ENCODE measurements around the gene ACADL. TPM values are rescaled to one million over a fixed set of nuclear protein-coding genes. Genes with fewer than 3 reads are reported as not detected.

Gene ACADL
- total RNA-seq, 1 experiment from 2014 or later, result not detected

DNA sequence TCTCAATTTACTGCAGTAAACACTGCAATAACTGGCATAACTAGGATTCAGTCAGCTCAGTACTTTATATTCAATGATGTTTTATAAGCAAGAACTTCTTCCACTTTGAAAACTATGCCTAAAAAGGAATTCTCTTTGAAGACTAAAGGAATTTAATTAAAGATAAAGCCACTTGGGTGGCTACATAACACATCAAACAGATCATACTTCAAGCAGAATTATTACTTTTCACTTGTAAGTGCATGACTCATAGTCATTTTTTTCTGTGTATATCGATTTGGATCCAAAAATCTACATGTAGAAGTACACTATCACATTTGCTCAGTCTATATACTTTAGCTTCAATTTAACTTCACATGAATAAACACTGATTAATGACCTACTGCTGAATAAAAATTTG is 58.0 kb downstream of the ACADL start:
- H3K27ac ChIP-seq (ENCODE audit: low read depth, low read length), result no peak overlapping the region
- DNase-seq (ENCODE audit: low read depth, low spot score), result no peak
- H3K9me3 ChIP-seq (ENCODE audit: control insufficient read depth in 1 of 2, insufficient read depth in 1 of 2, low read depth in 1 of 2, low read length in 2 of 2), result no peaks in the 10 kb centered on the region
- RAD21 ChIA-PET (ENCODE audit: low non-redundant PET in 1 of 2, low total read pairs in 2 of 2, uncharacterized antibody in 2 of 2, unreplicated experiment in 2 of 2), result no interaction called here
- H3K27me3 ChIP-seq (ENCODE audit: insufficient read depth, low read length), result no peaks in the 10 kb centered on the region
- no TSS peak for BruUV-seq (replicated peaks)
- no peaks in the 10 kb centered on the region for H4K20me1 ChIP-seq (ENCODE audit: insufficient read depth)
- CTCF ChIA-PET, result no interaction called here
- H3K4me1 ChIP-seq (ENCODE audit: control insufficient read depth in 1 of 2, insufficient read depth in 2 of 2, low read length in 2 of 2), result peaks cover 23 to 44% of the 10 kb centered on the region in 2 experiments
- H3K9me2 ChIP-seq (ENCODE audit: insufficient read depth), result no peaks in the 10 kb centered on the region
- H3K4me3 ChIP-seq (replicated peaks in 1 of 2; ENCODE audit: low read depth in 1 of 2, low read length in 2 of 2), result no peak overlapping the region
- ATAC-seq, result no peak
- H3K79me2 ChIP-seq (ENCODE audit: insufficient read depth, low read length), result peaks cover 20% of the 10 kb centered on the region
- TF ChIP-seq, protein P1, sequence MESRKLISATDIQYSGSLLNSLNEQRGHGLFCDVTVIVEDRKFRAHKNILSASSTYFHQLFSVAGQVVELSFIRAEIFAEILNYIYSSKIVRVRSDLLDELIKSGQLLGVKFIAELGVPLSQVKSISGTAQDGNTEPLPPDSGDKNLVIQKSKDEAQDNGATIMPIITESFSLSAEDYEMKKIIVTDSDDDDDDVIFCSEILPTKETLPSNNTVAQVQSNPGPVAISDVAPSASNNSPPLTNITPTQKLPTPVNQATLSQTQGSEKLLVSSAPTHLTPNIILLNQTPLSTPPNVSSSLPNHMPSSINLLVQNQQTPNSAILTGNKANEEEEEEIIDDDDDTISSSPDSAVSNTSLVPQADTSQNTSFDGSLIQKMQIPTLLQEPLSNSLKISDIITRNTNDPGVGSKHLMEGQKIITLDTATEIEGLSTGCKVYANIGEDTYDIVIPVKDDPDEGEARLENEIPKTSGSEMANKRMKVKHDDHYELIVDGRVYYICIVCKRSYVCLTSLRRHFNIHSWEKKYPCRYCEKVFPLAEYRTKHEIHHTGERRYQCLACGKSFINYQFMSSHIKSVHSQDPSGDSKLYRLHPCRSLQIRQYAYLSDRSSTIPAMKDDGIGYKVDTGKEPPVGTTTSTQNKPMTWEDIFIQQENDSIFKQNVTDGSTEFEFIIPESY (IDR thresholded peaks at IDR 0.05; ENCODE audit: extremely low read depth, insufficient replicate concordance, low read length), result no peak
- TF ChIP-seq, protein P2, sequence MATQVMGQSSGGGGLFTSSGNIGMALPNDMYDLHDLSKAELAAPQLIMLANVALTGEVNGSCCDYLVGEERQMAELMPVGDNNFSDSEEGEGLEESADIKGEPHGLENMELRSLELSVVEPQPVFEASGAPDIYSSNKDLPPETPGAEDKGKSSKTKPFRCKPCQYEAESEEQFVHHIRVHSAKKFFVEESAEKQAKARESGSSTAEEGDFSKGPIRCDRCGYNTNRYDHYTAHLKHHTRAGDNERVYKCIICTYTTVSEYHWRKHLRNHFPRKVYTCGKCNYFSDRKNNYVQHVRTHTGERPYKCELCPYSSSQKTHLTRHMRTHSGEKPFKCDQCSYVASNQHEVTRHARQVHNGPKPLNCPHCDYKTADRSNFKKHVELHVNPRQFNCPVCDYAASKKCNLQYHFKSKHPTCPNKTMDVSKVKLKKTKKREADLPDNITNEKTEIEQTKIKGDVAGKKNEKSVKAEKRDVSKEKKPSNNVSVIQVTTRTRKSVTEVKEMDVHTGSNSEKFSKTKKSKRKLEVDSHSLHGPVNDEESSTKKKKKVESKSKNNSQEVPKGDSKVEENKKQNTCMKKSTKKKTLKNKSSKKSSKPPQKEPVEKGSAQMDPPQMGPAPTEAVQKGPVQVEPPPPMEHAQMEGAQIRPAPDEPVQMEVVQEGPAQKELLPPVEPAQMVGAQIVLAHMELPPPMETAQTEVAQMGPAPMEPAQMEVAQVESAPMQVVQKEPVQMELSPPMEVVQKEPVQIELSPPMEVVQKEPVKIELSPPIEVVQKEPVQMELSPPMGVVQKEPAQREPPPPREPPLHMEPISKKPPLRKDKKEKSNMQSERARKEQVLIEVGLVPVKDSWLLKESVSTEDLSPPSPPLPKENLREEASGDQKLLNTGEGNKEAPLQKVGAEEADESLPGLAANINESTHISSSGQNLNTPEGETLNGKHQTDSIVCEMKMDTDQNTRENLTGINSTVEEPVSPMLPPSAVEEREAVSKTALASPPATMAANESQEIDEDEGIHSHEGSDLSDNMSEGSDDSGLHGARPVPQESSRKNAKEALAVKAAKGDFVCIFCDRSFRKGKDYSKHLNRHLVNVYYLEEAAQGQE (IDR thresholded peaks at IDR 0.05; ENCODE audit: low read depth), result no peak
- no peak for TF ChIP-seq EGR1 (IDR thresholded peaks at IDR 0.05; ENCODE audit: low read depth)
- no peak for TF ChIP-seq EZH2phosphoT487 (IDR thresholded peaks at IDR 0.05; ENCODE audit: borderline replicate concordance)
- no peak for TF ChIP-seq CBX3 (IDR thresholded peaks at IDR 0.05; ENCODE audit: low read depth)
- TF ChIP-seq JUND (IDR thresholded peaks at IDR 0.05), result peak; percentile 69
- TF ChIP-seq EZH2 (IDR thresholded peaks at IDR 0.05), result no peak
- TF ChIP-seq ELF1 (IDR thresholded peaks at IDR 0.05; ENCODE audit: borderline replicate concordance, low read depth), result no peak
- TF ChIP-seq SRF (IDR thresholded peaks at IDR 0.05; ENCODE audit: low read depth), result peak; percentile 62; the same call in 1 of the 2 replicates
- TF ChIP-seq CEBPB (IDR thresholded peaks at IDR 0.05; ENCODE audit: low read depth), result no peak
- TF ChIP-seq, protein P3, sequence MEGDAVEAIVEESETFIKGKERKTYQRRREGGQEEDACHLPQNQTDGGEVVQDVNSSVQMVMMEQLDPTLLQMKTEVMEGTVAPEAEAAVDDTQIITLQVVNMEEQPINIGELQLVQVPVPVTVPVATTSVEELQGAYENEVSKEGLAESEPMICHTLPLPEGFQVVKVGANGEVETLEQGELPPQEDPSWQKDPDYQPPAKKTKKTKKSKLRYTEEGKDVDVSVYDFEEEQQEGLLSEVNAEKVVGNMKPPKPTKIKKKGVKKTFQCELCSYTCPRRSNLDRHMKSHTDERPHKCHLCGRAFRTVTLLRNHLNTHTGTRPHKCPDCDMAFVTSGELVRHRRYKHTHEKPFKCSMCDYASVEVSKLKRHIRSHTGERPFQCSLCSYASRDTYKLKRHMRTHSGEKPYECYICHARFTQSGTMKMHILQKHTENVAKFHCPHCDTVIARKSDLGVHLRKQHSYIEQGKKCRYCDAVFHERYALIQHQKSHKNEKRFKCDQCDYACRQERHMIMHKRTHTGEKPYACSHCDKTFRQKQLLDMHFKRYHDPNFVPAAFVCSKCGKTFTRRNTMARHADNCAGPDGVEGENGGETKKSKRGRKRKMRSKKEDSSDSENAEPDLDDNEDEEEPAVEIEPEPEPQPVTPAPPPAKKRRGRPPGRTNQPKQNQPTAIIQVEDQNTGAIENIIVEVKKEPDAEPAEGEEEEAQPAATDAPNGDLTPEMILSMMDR (IDR thresholded peaks at IDR 0.05 in 2 of 3, conservative IDR thresholded peaks at IDR 0.05 in 1 of 3; ENCODE audit: borderline replicate concordance in 1 of 3, insufficient read depth in 1 of 3, low read depth in 2 of 3, low read length in 2 of 3), result no peak
- no peak for TF ChIP-seq ZNF274 (IDR thresholded peaks at IDR 0.05; ENCODE audit: low read depth, low read length)
- peak; percentile 84 for TF ChIP-seq TCF7L2 (IDR thresholded peaks at IDR 0.05; ENCODE audit: borderline replicate concordance, extremely low read depth, insufficient read depth, insufficient read length)
- TF ChIP-seq, protein P4, sequence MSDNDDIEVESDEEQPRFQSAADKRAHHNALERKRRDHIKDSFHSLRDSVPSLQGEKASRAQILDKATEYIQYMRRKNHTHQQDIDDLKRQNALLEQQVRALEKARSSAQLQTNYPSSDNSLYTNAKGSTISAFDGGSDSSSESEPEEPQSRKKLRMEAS (IDR thresholded peaks at IDR 0.05), result no peak
- no peak for TF ChIP-seq SIN3A (IDR thresholded peaks at IDR 0.05; ENCODE audit: low read depth)
- TF ChIP-seq POLR2AphosphoS5 (IDR thresholded peaks at IDR 0.05; ENCODE audit: low read depth, low read length), result no peak
- TF ChIP-seq POLR2A (IDR thresholded peaks at IDR 0.05; ENCODE audit: borderline replicate concordance, extremely low read depth, insufficient read depth, insufficient read length), result no peak
- TF ChIP-seq YY1 (IDR thresholded peaks at IDR 0.05; ENCODE audit: extremely low read depth, insufficient replicate concordance, low read depth, low read length), result no peak
- TF ChIP-seq, protein P5, sequence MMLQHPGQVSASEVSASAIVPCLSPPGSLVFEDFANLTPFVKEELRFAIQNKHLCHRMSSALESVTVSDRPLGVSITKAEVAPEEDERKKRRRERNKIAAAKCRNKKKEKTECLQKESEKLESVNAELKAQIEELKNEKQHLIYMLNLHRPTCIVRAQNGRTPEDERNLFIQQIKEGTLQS (IDR thresholded peaks at IDR 0.05), result no peak
- no peak for TF ChIP-seq RAD21 (IDR thresholded peaks at IDR 0.05; ENCODE audit: low read depth)
- TF ChIP-seq FOSL1 (IDR thresholded peaks at IDR 0.05; ENCODE audit: low read depth), result peak; percentile 59; the same call in 1 of the 2 replicates
- no peak for TF ChIP-seq ZFX (IDR thresholded peaks at IDR 0.05)
- peak; percentile 34; the same call in 1 of the 2 replicates for TF ChIP-seq SP1 (IDR thresholded peaks at IDR 0.05; ENCODE audit: low read depth)
- no peak overlapping the region for H3K9ac ChIP-seq (ENCODE audit: low read length)
- no peaks in the 10 kb centered on the region for H3K36me3 ChIP-seq (ENCODE audit: control insufficient read depth in 1 of 2, insufficient read depth in 2 of 2, low read length in 2 of 2)
- no peak overlapping the region for H2AFZ ChIP-seq (ENCODE audit: low read depth, low read length, poor library complexity, severe bottlenecking)
- H3K4me2 ChIP-seq (ENCODE audit: low read length), result peak overlapping the region; percentile 58
- POLR2A ChIA-PET, result no interaction called here
- intact Hi-C loops (cut with micrococcal nuclease), result no loop called here

All from HCT116 (cell line).